ENCODE results near the gene RAB25.

RAB25 gene

DNA sequence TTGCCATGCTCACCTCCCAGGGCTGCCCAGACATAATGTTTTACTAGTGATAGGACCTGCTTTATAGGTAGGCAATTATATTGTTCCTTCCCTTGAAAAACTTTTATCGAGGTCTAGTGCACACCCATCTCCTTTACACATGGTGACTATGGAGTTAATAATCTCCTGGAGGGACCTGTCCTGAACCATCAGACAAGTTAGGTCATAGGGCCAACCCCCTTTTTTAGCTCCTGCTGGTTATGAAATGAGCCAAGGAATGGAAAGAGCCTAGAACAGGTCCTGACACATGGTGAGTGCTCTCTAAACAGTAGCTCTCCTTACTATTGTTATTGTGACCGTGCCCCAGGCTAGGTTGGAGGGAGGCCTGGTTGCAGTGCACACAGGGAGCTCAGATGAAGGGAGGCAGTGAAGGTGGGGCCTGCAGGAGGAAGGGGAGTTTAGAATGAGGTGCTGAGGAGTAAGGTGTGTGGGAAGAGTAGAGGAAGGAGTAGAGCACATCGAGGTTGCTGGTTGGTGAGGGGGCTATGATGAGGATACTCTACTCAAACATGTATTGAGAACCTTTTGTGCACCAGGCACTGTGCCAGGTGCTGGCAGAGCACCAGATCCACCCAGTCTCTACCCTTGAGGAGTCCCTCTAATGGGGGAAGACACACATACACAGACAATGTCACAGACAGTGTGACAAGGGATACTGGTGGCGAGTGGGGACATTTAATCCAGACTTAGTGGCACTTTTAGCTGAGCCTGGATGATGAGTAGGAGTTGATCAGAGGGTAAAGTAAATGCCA, 39.4 kb downstream of the RAB25 start:
- DNase-seq (ENCODE audit: low spot score): peak; percentile 45
- no peak for FAIRE-seq

- no peak for FAIRE-seq
- no peak for DNase-seq (ENCODE audit: low spot score)
Measured at GRCh38 chr1:156101880-156102279, 40.9 kb downstream of the RAB25 start.

- FAIRE-seq: no peak
- no peak for DNase-seq (ENCODE audit: low spot score)
Measured at GRCh38 chr1:156102633-156103511, 41.9 kb downstream of the RAB25 start.

- FAIRE-seq: no peak
- no peak for DNase-seq (ENCODE audit: low spot score)
Measured at GRCh38 chr1:156103521-156103947, 42.6 kb downstream of the RAB25 start.

GRCh38 chr1:156104065-156104810, 43.3 kb downstream of the RAB25 start:
- FAIRE-seq (no peak), DNase-seq (ENCODE audit: low spot score) (peak; percentile 50)

DNA sequence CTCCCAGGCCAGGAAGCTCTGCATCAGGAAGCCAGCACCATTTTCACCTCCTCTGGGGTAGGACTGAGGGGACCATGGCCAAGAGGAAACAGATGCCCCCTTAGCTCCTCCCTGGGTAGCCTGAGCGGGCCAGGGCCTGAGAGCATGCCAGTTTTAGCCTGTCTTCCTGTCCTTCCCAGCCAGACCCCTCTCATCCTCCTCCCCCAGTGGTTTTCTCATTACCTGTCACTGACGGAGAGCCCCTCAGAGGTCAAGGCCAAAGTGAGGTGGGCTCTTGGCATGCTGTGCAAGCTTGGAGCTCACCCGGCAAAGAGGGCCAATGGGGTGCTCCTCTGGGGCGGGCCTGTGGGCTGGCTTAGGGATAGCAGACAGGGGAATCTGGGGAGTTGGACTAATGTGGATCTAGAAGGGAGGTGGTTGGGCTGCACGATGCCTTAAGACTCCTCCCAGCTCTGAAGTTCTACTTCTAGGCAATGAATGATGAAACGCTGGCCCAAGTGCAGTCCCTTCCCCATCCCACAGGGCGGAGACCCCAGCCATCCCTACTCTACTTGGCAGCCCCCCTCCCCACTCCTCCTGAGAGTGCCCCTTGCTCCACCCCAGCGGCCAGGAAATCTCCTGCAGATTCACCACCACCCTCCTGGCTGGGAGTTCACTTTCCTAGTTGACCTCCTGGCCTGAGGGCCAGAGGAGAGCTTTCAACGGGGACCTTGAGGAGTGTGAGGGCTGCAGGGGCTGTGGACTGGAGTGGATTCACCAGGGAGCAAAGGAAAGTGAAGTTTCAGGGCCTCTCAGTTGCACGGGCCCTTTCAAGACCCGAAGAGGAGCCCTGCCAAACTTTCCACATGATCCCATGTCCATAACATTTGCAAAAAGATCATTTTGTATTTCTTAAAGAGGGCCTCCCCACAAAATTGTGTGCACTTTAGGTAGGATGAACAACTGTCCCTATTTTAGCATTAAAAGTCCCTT, 44.2 kb downstream of the RAB25 start:
- FAIRE-seq (no peak), DNase-seq (ENCODE audit: low spot score) (no peak)

DNA sequence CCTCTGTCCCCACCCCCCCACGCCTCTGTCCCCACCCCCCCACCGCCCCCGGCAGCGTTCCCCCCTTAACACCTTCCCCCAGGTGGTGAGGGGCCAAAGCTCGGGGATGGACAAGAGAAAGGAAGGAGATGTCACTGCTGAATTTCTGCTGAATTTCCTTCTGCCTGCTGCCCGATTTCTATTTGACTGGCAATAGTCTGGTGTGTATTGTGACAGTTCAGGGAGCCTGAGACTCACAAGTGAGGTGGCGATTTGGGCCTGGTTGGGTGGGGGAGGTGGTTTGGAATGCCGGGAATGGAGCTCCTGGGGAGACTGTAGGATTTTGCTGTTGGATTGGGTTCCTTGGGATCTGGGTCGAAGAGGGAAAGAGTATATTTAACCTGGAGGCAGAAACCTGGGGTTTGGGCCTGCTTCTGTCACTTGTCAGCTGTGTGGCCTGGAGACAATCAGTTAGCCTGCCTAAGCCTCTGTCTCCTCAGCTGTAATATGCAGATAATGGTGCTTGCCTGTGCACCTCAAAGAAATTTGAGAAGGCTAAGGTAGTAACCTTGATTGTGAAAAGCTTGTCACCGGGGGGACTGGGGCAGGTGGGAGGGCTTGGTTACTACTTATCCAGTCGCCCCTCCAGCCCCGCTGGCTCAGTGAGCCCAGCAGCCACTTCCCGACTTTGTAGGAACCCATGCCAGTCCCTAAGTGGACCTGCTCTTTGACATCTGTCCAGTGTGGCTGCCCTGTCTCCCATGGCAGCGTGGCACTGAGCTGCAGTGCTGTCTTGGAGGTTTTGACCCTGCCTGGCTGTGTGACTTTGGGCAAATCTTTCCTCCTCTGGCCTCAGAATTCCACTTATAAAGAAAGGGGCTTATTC, 45.9 kb downstream of the RAB25 start:
- FAIRE-seq (no peak), DNase-seq (ENCODE audit: low spot score) (peak; percentile 13)

DNA sequence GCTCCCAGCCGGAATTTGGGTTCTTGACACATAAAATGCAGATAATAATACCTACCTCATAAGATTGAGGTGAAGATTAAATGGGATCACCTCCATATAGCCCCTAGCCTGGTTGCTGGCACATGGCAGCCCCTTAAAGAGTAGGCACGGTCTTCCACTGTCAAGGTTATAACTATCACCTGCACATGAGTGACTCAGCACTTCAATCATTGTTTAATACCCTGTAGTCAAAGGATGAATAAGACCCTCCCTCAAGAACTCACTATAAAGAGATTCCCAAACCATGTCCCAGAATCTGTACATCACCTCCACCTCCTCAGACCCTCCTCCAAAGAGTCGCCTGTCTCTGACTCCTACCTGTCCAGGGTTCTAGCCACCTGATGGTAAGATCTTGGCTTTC, 47.1 kb downstream of the RAB25 start:
- DNase-seq (ENCODE audit: low spot score) (no peak), FAIRE-seq (no peak)

DNA sequence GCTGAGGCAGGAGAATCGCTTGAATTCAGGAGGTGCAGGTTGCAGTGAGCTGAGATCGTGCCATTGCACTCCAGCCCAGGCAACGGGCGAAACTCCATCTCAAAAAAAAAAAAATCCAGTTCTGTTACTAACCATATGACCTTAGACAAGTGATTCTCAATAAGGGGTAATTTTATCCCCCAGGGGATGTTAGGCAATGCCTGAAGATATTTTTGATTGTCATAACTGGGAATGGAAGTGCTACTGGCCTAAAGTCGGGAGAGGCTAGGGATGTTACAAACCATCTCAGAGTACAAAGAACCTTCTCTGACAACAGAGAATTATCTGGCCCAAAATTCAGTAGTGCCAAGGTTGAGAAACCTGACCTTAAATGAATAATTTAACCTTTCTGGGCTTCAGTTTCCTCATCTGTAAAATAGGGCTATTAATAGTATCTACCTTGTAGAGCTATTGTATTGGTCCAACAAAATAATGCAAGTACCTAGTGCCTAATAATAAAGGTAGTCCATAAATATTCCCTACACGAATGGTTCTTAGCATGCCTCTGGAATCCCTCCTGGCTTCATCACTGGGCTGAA, 47.8 kb downstream of the RAB25 start:
- FAIRE-seq (no peak), DNase-seq (ENCODE audit: low spot score) (no peak)

- no peak for DNase-seq (ENCODE audit: low spot score)
- FAIRE-seq: no peak
Measured at GRCh38 chr1:156110252-156110651, 49.3 kb downstream of the RAB25 start.

DNA sequence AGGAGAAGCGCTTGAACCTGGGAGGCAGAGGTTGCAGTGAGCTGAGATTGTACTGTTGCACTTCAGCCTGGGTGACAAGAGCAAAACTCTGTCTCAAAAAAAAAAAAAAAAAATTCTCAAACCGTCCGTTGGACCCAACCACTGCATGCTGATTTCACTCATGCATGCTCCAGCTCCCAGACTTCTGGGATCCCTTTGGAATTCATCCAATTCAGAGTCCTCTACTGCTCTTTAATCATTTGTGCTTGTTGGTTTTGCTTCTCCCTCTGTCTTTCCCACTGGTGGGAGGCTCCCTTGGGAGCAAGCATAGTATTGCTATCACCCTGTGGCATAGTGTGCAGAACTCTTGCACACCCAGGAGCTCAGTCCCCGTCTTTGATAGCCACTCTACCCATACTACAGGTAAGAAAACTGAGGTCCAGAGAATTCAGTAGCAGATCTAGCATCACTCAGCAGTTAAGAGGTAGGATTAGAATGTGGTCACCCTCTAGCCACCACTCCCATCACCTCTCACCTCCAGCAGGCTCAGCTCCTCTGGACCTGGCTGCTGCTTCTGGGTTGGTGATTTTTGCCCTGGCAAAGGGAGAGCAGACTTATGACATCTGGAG, 50.5 kb downstream of the RAB25 start:
- peak; percentile 87 for DNase-seq (ENCODE audit: low spot score)
- peak; percentile 87 for FAIRE-seq

- FAIRE-seq (no peak), DNase-seq (ENCODE audit: low spot score) (no peak)
Measured at GRCh38 chr1:156112276-156113137, 51.5 kb downstream of the RAB25 start.

- no peak for FAIRE-seq
Measured at GRCh38 chr1:156113282-156113950, 52.5 kb downstream of the RAB25 start.

GRCh38 chr1:156114101-156114918, 53.4 kb downstream of the RAB25 start, which contains the start of gene LMNA:
Gene LMNA, plus strand, starts transcription at chr1:156114711. Its CDS starts 208 bp downstream, at chr1:156114919.
- FAIRE-seq (peak; percentile 56), DNase-seq (ENCODE audit: low spot score) (peak; percentile 95)

More at GRCh38 chr1:156113282-156113950, 52.5 kb downstream of the RAB25 start:
- DNase-seq (ENCODE audit: low spot score): no peak

DNA sequence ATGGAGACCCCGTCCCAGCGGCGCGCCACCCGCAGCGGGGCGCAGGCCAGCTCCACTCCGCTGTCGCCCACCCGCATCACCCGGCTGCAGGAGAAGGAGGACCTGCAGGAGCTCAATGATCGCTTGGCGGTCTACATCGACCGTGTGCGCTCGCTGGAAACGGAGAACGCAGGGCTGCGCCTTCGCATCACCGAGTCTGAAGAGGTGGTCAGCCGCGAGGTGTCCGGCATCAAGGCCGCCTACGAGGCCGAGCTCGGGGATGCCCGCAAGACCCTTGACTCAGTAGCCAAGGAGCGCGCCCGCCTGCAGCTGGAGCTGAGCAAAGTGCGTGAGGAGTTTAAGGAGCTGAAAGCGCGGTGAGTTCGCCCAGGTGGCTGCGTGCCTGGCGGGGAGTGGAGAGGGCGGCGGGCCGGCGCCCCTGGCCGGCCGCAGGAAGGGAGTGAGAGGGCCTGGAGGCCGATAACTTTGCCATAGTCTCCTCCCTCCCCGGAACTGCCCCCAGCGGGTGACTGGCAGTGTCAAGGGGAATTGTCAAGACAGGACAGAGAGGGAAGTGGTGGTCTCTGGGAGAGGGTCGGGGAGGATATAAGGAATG, 54.1 kb downstream of the RAB25 start:
- DNase-seq (ENCODE audit: low spot score) (peak; percentile 28), FAIRE-seq (no peak)

All from RCC 7860 (cell line).